Activated CD8-positive, alpha-beta memory T cell treated with anti-CD3 and anti-CD28 coated beads, Interleukin-2, amount 50 U/mL, for 1 hour (primary cell): Measurements from ENCODE around the gene NDC1.

Experiments
- DNase-seq: peaks from one replicate; pipeline ENCODE4 v3.0.0-alpha.2; 2020; ENCODE audit errors: extremely low read depth

The NDC1 gene

GRCh38 chr1:53731043-53731600 lies 107.0 kb downstream of the NDC1 start:
- no peak for DNase-seq

GRCh38 chr1:53730224-53730865 lies 107.8 kb downstream of the NDC1 start:
- DNase-seq, result no peak

- DNase-seq, result no peak
Observed at GRCh38 chr1:53729456-53730223, 108.5 kb downstream of the NDC1 start.

- DNase-seq, result no peak
Observed at GRCh38 chr1:53728702-53729455, 109.2 kb downstream of the NDC1 start.

GRCh38 chr1:53728196-53728595 lies 109.9 kb downstream of the NDC1 start:
- DNase-seq, result no peak

- no peak for DNase-seq
Observed at GRCh38 chr1:53727461-53728092, 110.5 kb downstream of the NDC1 start.

- DNase-seq, result no peak
Observed at GRCh38 chr1:53726009-53726600, 112.0 kb downstream of the NDC1 start.

- DNase-seq, result no peak
Observed at GRCh38 chr1:53725238-53725689, 112.8 kb downstream of the NDC1 start.

GRCh38 chr1:53722025-53722424 lies 116.1 kb downstream of the NDC1 start:
- no peak for DNase-seq

GRCh38 chr1:53721088-53721487 lies 117.0 kb downstream of the NDC1 start:
- no peak for DNase-seq

GRCh38 chr1:53719469-53719868 lies 118.6 kb downstream of the NDC1 start:
- DNase-seq, result no peak

GRCh38 chr1:53718443-53718842 lies 119.7 kb downstream of the NDC1 start:
- DNase-seq, result no peak

- DNase-seq, result no peak
Observed at GRCh38 chr1:53717025-53717804, 120.9 kb downstream of the NDC1 start.

GRCh38 chr1:53716150-53716549 lies 121.9 kb downstream of the NDC1 start:
- no peak for DNase-seq

- no peak for DNase-seq
Observed at GRCh38 chr1:53715478-53715877, 122.6 kb downstream of the NDC1 start.
